KOPT-K1 (cell line): ENCODE data around the gene MFSD6.
"Not testable (repeated sequence)": the region's sequence is repeated elsewhere in the genome, so short reads cannot be mapped to it uniquely, and the experiment has no call there.

Source experiments
- H3K27ac ChIP-seq: fragments of 200-600 bp; sonication (generic); 2 replicates; pipeline ENCODE4 v1.5.1; 2016; ENCODE audit warnings: antibody characterized with exemption, mild to moderate bottlenecking, low read depth, low read length; ENCODE audit not compliant: poor library complexity, severe bottlenecking
- H3K36me3 ChIP-seq: fragments of 200-600 bp; sonication (generic); 2 replicates; pipeline ENCODE4 v1.5.1; 2017; ENCODE audit warnings: antibody characterized with exemption, mild to moderate bottlenecking, low read length, moderate library complexity; ENCODE audit not compliant: insufficient read depth
- H3K9me3 ChIP-seq: fragments of 200-600 bp; sonication (generic); 2 replicates; pipeline ENCODE4 v1.5.1; 2017; ENCODE audit warnings: antibody characterized with exemption, low read length, mild to moderate bottlenecking; ENCODE audit not compliant: insufficient read depth, poor library complexity, severe bottlenecking

MFSD6 gene

DNA sequence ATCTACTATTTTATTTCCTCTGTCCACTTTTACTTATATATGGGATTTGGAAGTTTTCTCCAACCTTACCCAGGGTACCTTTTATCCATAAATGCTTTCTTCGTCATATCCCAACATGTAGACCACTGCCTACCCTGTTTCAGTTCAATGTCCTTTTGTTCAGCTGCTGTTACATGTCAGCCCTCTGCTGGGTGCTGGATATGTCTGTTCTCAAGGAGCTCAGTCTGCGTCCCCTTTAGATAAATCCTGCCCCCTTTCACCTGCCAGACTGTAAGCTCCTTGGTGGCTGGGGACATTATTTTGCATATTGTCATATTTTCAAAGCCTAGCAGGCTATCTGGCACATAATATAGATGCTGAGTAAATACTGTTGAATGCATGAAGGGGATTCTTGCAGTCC is 73.2 kb downstream of the MFSD6 start:
- Histone ChIP-seq H3K9me3 (no peaks in the 10 kb centered on the region), H3K27ac (no peak overlapping the region), H3K36me3 (peaks cover 32% of the 10 kb centered on the region)

DNA sequence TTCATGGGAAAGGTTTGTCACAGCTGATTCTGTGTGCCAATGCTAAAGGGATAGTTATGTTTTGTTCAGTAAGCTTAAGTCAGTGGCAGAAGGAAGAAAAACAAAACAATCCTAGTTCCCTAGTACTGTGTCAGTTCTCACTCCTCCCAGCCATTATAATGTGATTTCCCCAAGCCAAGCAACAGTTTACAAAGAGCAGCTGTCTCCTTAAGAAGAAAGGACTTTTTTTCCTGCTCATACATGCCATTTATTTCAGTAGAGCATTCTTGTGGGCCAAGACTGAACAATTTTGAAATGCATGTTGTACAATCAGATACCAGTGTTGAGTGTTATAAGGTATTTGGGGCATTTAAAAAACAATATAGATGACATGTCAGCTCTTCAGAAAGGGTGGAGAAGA is 74.3 kb downstream of the MFSD6 start:
- Histone ChIP-seq H3K27ac (no peak overlapping the region), H3K36me3 (peaks cover 35% of the 10 kb centered on the region), H3K9me3 (no peaks in the 10 kb centered on the region)

DNA sequence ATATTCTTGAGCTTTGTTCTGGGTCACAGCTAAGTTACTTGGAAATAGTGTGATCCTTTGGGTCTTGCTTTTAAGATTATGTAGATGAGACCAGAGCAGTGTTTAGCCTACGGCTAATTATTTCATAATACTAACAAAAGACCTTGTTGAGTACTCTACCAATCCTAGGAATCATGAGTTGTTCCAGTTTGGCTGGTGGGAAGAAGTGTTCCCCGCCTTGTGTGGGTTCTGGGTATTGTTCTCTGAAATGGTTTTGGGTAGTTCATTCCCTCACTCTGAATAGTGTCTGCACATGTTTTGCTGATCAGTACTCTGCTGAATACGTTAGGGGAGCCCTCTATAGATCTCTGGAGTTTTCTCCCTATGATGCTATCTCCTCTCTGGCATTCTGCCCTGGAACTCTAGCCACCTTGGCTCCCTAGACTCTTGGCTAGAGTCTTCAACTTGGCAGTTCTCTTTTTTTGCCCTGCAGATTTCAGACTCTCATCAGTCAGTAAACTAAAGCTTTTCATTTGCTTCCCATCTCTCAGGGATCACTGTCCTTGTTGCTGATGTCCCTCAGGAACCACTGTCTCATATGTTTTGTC is 78.0 kb downstream of the MFSD6 start:
- Histone ChIP-seq H3K27ac (no peak overlapping the region), H3K36me3 (peaks cover 56% of the 10 kb centered on the region), H3K9me3 (peaks cover 2% of the 10 kb centered on the region)

DNA sequence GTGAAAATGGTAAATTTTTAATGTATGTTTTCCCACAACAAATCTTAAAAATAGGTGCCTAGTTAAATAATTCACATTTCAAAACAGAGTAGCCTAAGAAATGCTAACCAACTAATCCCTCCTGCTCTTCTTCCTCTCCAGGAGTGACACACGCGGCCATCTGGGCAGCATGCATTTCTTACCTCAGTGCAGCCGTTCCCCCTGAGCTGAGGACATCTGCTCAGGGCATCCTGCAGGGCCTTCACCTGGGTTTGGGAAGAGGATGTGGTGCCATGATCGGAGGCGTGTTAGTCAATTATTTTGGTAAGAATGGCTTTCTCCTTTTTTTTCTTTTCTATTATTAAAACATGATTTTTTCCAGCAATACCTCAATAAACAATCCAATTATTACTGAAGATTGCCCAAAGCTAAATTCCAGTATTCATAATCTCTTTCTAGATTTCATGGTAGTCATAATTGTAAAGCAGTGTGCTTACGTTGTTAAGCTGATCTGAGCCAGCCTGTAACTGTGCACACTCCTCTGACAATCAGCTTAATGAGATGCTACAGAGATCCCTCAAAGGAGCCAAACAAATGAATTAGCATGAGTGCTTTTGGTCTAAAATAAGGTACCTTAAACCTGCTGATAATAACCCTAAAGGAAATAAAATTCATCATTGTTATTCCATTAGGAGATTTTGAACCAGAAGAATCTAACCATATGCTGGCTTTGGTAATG is 80.5 kb downstream of the MFSD6 start:
- H3K36me3 ChIP-seq = peaks cover 61% of the 10 kb centered on the region
- H3K27ac ChIP-seq = peak overlapping the region; percentile 43
- H3K9me3 ChIP-seq = peaks cover 25% of the 10 kb centered on the region

DNA sequence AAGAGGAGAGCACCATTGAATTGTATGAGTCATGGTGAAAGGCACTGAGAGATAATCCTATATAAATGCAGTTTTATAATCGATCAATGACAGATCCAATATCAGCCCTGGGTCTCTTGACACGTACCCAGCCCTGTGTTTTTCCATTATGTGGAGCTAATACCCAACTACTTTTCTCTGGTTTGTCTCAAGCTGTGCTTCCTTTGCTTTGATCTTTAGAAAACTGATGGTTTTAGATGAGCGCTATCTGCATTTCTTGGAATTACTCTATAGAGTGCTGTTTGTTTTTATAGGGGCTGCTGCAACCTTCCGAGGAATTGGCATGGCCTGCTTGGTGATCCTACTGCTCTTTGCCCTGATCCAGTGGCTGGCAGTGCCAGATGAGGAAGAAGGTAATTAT is 81.3 kb downstream of the MFSD6 start:
- peak overlapping the region; percentile 43 for H3K27ac ChIP-seq
- peaks cover 61% of the 10 kb centered on the region for H3K36me3 ChIP-seq
- peaks cover 25% of the 10 kb centered on the region for H3K9me3 ChIP-seq

DNA sequence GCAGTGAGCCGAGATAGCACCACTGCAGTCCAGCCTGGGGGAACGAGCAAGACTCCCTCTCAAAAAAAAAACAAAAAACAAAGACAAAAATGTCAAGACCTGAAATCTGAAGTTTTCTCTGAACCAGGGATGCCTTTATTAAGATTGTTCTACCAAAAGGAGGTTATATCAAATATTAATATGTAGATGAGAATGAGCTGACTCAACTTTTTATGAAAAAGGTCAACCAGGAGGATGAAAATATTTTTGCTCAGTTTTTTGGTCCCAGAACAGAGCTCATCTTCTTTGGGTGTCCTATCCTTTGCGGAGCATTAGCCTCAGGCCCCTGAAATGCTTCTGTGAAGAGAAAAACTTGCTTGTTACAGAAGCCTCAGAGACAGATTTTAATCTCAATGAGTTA is 82.3 kb downstream of the MFSD6 start:
- Histone ChIP-seq H3K9me3 (peaks cover 25% of the 10 kb centered on the region), H3K36me3 (peaks cover 61% of the 10 kb centered on the region), H3K27ac (no peak overlapping the region)

DNA sequence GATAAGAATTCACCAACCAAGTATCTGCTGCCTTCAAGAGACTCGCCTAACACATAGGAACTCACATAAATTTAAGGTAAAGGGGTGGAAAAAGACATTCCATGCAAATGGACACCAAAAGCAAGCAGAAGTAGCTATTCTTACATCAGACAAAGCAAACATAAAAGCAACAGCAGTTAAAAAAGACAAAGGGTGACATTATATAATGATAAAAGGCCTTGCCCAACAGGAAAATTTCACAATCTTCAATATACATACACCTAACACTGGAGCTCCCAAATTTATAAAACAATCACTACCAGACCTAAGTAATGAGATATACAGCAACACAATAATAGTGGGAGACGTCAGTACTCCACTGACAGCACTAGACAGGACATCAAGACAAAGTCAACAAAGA is 84.9 kb downstream of the MFSD6 start:
- Histone ChIP-seq H3K9me3 (peaks cover 25% of the 10 kb centered on the region), H3K36me3 (peaks cover 72% of the 10 kb centered on the region), H3K27ac (no peak overlapping the region)

DNA sequence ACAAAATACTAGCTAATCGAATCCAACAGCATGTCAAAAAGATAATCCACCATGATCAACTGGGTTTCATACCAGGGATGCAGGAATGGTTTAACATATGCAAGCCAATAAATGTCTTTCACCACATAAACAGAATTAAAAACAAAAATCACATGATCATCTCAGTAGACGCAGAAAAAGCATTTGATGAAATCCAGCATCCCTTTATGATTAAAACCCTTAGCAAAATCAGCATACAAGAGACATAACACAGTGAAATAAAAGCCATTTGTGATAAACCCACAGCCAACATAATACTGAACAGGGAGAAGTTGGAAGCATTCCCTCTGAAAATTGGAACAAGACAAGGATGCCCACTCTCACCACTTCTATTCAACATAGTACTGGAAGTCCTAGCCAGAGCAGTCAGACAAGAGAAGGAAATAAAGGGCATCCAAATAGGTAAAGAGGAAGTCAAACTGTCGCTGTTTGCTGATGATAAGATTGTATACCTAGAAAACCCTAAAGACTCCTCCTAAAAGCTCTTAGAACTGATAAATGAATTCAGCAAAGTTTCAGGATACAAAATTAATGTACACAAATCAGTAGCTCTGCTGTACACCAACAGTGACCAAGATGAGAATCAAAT is 86.6 kb downstream of the MFSD6 start:
- not testable (repeated sequence) for H3K27ac ChIP-seq
- Histone ChIP-seq H3K36me3 (peaks cover 70% of the 10 kb centered on the region), H3K9me3 (peaks cover 25% of the 10 kb centered on the region)

DNA sequence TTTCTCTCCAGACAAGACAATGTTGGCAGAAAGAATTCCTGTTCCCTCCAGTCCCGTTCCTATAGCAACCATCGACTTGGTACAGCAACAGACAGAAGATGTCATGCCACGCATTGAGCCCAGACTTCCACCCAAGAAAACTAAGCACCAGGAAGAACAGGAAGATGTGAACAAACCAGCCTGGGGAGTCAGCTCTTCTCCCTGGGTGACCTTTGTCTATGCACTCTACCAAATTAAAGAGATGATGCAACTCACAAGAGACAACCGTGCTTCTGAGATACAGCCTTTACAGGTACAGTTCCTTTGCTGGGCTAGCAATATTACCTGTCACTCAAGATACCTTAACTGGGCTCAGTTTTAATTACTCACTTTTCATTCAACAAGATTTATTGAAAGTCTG is 89.3 kb downstream of the MFSD6 start:
- Histone ChIP-seq H3K9me3 (peaks cover 10% of the 10 kb centered on the region), H3K36me3 (peaks cover 70% of the 10 kb centered on the region), H3K27ac (no peak overlapping the region)

DNA sequence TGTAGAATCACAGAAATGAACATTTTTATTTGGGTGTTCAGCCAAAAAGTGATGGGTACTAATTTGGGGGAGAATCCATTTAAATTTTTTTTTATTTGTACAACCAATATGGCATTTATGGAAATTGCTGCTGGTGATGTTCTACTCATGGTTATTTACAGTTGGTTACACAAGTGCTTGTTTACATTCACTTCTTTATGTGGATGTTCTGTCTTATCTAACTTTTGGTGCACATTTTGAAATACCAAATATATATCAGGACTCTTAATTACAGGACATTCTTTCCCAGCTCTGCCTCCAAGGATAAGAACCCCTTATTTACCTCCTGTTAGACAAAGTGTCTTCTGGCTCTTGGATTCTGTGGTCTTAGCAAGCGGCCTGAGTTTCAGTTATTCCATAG is 91.1 kb downstream of the MFSD6 start:
- Histone ChIP-seq H3K27ac (no peak overlapping the region), H3K36me3 (peaks cover 80% of the 10 kb centered on the region), H3K9me3 (no peaks in the 10 kb centered on the region)

DNA sequence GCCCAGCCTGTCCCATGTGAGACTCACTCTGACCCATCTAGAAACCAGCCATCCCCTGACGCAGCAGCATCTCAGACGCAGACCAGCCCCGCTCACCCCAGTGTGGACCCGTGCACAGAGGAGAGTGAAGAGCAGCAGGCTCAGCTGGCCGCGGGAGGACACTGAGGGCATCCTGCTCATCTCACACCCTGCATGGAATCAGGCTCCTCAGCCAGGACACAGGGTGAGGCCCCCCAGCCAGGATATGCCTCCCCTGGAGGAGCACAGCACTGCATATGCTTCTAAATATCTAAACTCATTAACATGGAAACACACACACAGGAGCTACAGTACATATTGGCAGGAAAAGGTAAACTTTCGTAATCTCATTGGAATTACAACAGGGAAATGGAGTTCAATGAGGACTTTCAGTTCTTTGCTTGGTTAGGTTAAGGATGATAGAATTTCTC is 91.9 kb downstream of the MFSD6 start:
- H3K36me3 ChIP-seq = peaks cover 88% of the 10 kb centered on the region
- H3K9me3 ChIP-seq = no peaks in the 10 kb centered on the region
- no peak overlapping the region for H3K27ac ChIP-seq

DNA sequence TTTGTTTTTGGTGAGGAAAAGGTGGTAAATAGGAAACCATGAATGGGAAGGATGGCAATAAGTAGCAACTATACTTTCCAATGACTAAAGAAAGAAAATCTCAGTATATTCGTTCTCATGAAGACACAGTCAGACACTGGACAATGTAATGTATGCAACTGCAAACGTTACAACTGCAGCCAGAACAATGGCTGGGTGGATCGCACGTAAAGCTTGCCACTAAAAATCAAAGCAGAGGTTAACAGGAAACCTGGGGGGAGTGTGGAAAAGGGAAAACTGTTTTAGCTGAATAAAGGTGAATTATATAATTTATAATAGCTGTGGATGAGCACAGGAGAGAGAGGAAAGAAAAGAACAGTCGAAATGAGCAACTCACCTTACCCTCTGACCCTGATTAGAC is 93.1 kb downstream of the MFSD6 start:
- Histone ChIP-seq H3K27ac (no peak overlapping the region), H3K36me3 (peaks cover 95% of the 10 kb centered on the region), H3K9me3 (no peaks in the 10 kb centered on the region)

DNA sequence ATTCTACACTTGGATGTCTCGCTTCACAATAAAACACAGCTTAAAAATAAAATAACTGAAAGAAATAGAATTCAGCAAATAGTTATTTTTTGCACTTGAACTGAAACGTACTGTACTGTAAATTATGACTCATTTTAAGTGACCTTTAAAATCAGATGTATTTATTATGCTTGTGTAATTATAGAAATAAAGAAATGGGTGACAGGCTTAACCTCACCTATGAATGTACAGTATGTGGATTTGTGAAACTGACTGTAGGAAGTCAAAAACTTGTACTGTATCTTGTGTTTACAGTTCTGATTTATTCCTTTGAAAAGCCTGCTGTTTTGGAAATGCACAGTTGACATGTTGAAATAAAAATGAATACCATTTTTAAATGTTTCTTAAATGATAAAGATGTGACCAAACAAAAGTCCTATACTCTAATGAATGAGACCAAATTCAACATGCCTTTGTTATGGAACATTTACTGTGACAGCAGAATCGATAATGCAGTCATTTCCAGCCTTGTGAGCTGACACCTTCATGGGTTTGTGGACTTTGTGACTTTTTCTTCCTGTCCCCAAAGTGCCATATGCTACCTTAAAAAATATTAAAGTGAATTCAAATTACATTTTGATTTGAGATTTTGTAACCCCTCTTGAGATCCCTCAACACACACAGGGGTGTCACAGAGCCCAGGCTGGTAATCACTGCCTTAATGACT is 93.7 kb downstream of the MFSD6 start:
- H3K27ac ChIP-seq = no peak overlapping the region
- H3K36me3 ChIP-seq = peaks cover 95% of the 10 kb centered on the region
- no peaks in the 10 kb centered on the region for H3K9me3 ChIP-seq

DNA sequence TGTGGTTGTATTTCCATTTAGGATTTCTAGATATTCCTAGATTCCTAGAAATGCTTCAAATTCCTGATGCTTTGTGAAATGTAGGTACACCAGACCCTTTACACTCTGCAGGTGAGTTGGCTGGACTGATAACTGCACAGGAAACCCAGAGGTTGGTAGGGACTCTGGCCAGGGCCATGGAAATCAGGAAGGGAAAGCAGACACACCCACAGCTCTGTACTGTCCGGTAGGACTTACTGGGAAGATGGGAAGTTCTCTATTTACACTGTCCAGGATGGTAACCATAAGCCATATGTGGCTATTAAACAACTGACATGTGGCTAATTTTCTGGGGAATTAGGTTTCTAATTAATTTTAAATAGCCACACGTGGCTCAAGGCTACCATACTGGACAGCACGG is 94.9 kb downstream of the MFSD6 start:
- Histone ChIP-seq H3K36me3 (peaks cover 98% of the 10 kb centered on the region), H3K9me3 (no peaks in the 10 kb centered on the region), H3K27ac (no peak overlapping the region)

DNA sequence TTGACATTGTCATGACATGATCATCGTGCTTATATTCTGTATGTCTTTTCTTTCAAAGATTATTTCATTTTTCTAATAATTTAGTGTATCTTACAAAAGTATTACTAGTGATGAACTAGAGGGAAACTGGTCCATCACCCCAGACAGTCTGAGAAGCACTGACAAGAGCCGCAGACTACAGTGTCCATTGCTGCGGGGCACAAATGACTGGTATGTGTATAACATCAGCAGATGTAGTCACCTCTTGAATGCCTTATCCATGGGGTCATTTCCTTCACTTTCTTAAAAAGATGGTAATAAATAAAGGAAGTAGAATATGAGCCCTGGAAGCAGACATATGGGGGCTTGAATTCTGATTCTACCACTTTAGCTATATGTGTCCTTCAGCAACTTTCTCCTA is 96.8 kb downstream of the MFSD6 start:
- peaks cover 100% of the 10 kb centered on the region for H3K36me3 ChIP-seq
- no peaks in the 10 kb centered on the region for H3K9me3 ChIP-seq
- no peak overlapping the region for H3K27ac ChIP-seq
